Thymus (tissue), 11 donors: ENCODE measurements around the gene LRRC71. TPM values are rescaled to one million over a fixed set of nuclear protein-coding genes. Genes with fewer than 3 reads are reported as not detected.

Source experiments
- DNase-seq, 9 donors: peaks; one replicate each; pipeline ENCODE4 v3.0.0-alpha.2; 2013; ENCODE audit warnings: low spot score in 9 of 9, low read depth in 6 of 9, missing footprints in 1 of 9
- H3K27ac ChIP-seq, 2 donors: one replicate each; pipeline ENCODE4 v1.5.1; 2013; ENCODE audit warnings: control low read depth in 1 of 2, low read depth in 1 of 2, low read length in 1 of 2, mild to moderate bottlenecking in 1 of 2, moderate library complexity in 1 of 2
- H3K27me3 ChIP-seq, 2 donors: one replicate each; pipeline ENCODE4 v1.5.1; 2013; ENCODE audit warnings: low read length in 1 of 2; ENCODE audit not compliant: control insufficient read depth in 2 of 2, insufficient read depth in 1 of 2
- H3K36me3 ChIP-seq, 2 donors: one replicate each; pipeline ENCODE4 v1.5.1; 2013; ENCODE audit warnings: low read length in 1 of 2, mild to moderate bottlenecking in 1 of 2, moderate library complexity in 1 of 2; ENCODE audit not compliant: control insufficient read depth in 2 of 2, insufficient read depth in 2 of 2
- H3K4me1 ChIP-seq, 2 donors: one replicate each; pipeline ENCODE4 v1.5.1; 2013; ENCODE audit warnings: low read length in 2 of 2; ENCODE audit not compliant: control insufficient read depth in 2 of 2, insufficient read depth in 2 of 2
- H3K4me3 ChIP-seq, 2 donors: one replicate each; pipeline ENCODE4 v1.5.1; 2013; ENCODE audit warnings: low read length in 2 of 2, control low read depth in 1 of 2, mild to moderate bottlenecking in 1 of 2
- H3K9me3 ChIP-seq, 2 donors: one replicate each; pipeline ENCODE4 v1.5.1; 2013; ENCODE audit warnings: low read length in 1 of 2, mild to moderate bottlenecking in 1 of 2; ENCODE audit not compliant: control insufficient read depth in 2 of 2, insufficient read depth in 1 of 2
- WGBS: extraction: QIAGEN DNeasy Blood & Tissue Kit; methylation state at CpG from one replicate; pipeline ENCODE4 v1.1.7; 2013; 5-methylcytosine and 5-hydroxymethylcytosine counted together
- polyA plus RNA-seq: library from polyadenylated mRNA; stranded (reverse); fragments of 200-250 nt; gene quantifications from one replicate; pipeline ENCODE4 v1.2.3, GENCODE V29; 2013
- total RNA-seq: library from RNA; stranded (reverse); fragments of 120-200 nt; gene quantifications from one replicate; pipeline ENCODE4 v1.2.4, GENCODE V29; 2013
- donor health status: healthy.

The LRRC71 gene
- total and polyA plus RNA-seq, 2 donors = 0.11 TPM; not detected in 1

- no peak for DNase-seq
- H3K36me3 ChIP-seq = no peaks in the 10 kb centered on the region
These were observed 16.3 kb downstream of the LRRC71 start for GRCh38 chr1:156936721-156937220.

GRCh38 chr1:156937883-156938282 lies 17.5 kb downstream of the LRRC71 start:
- no peak overlapping the region for H3K27ac ChIP-seq
- WGBS = 83% methylated on average over 8 of the region's 8 CpGs
- H3K36me3 ChIP-seq = peaks cover 0 to 2% of the 10 kb centered on the region in 2 donors

More at GRCh38 chr1:156936721-156937220, 16.3 kb downstream of the LRRC71 start:
- H3K27ac ChIP-seq = no peak overlapping the region
- peaks cover 0 to 2% of the 10 kb centered on the region in 2 donors for H3K27me3 ChIP-seq
- H3K9me3 ChIP-seq = no peaks in the 10 kb centered on the region
- no peak overlapping the region for H3K4me3 ChIP-seq
- WGBS = 91% methylated on average over 10 of the region's 10 CpGs
- no peaks in the 10 kb centered on the region for H3K4me1 ChIP-seq

GRCh38 chr1:156938813-156939212 lies 18.4 kb downstream of the LRRC71 start:
- H3K9me3 ChIP-seq = no peaks in the 10 kb centered on the region
- no peaks in the 10 kb centered on the region for H3K4me1 ChIP-seq
- WGBS = 90% methylated on average over 7 of the region's 7 CpGs
- no peak for DNase-seq
- no peak overlapping the region for H3K4me3 ChIP-seq
- H3K27ac ChIP-seq = no peak overlapping the region
- peaks cover 0 to 2% of the 10 kb centered on the region in 2 donors for H3K36me3 ChIP-seq
- peaks cover 0 to 2% of the 10 kb centered on the region in 2 donors for H3K27me3 ChIP-seq

More at GRCh38 chr1:156937883-156938282, 17.5 kb downstream of the LRRC71 start:
- Histone ChIP-seq H3K9me3 (no peaks in the 10 kb centered on the region), H3K27me3 (peaks cover 0 to 2% of the 10 kb centered on the region in 2 donors), H3K4me3 (no peak overlapping the region), H3K4me1 (no peaks in the 10 kb centered on the region)
- DNase-seq = no peak

GRCh38 chr1:156939786-156940334 lies 19.4 kb downstream of the LRRC71 start:
- 97% methylated on average over 13 of the region's 13 CpGs for WGBS
- no peak for DNase-seq
- H3K9me3 ChIP-seq = no peaks in the 10 kb centered on the region
- H3K27ac ChIP-seq = no peak overlapping the region
- peaks cover 0 to 2% of the 10 kb centered on the region in 2 donors for H3K27me3 ChIP-seq
- no peaks in the 10 kb centered on the region for H3K4me1 ChIP-seq
- H3K4me3 ChIP-seq = no peak overlapping the region
- H3K36me3 ChIP-seq = peaks cover 0 to 2% of the 10 kb centered on the region in 2 donors

GRCh38 chr1:156941675-156942074 lies 21.2 kb downstream of the LRRC71 start:
- Histone ChIP-seq H3K27ac (no peak overlapping the region), H3K36me3 (peaks cover 0 to 2% of the 10 kb centered on the region in 2 donors), H3K4me1 (no peaks in the 10 kb centered on the region), H3K4me3 (no peak overlapping the region), H3K27me3 (peaks cover 0 to 2% of the 10 kb centered on the region in 2 donors), H3K9me3 (no peaks in the 10 kb centered on the region)
- DNase-seq = no peak
- WGBS = 94% methylated on average over 10 of the region's 10 CpGs

- no peak for DNase-seq
- H3K4me3 ChIP-seq = no peak overlapping the region
- WGBS = 85% methylated on average over 3 of the region's 3 CpGs
- no peaks in the 10 kb centered on the region for H3K9me3 ChIP-seq
- H3K27me3 ChIP-seq = peaks cover 0 to 2% of the 10 kb centered on the region in 2 donors
- H3K4me1 ChIP-seq = no peaks in the 10 kb centered on the region
- peaks cover 0 to 2% of the 10 kb centered on the region in 2 donors for H3K36me3 ChIP-seq
- H3K27ac ChIP-seq = no peak overlapping the region
These were observed 21.7 kb downstream of the LRRC71 start for GRCh38 chr1:156942176-156942575.

- 97% methylated on average over 7 of the region's 7 CpGs for WGBS
- Histone ChIP-seq H3K4me1 (no peaks in the 10 kb centered on the region), H3K27me3 (peaks cover 0 to 2% of the 10 kb centered on the region in 2 donors), H3K36me3 (peaks cover 0 to 2% of the 10 kb centered on the region in 2 donors), H3K9me3 (no peaks in the 10 kb centered on the region), H3K27ac (no peak overlapping the region), H3K4me3 (no peak overlapping the region)
- no peak for DNase-seq
These were observed 22.1 kb downstream of the LRRC71 start for GRCh38 chr1:156942576-156942975.

GRCh38 chr1:156943756-156944155 lies 23.3 kb downstream of the LRRC71 start:
- Histone ChIP-seq H3K27ac (no peak overlapping the region), H3K27me3 (no peaks in the 10 kb centered on the region), H3K4me1 (no peaks in the 10 kb centered on the region), H3K4me3 (no peak overlapping the region), H3K9me3 (no peaks in the 10 kb centered on the region), H3K36me3 (peaks cover 0 to 2% of the 10 kb centered on the region in 2 donors)
- DNase-seq = no peak
- 92% methylated on average over 3 of the region's 3 CpGs for WGBS

GRCh38 chr1:156944268-156944667 lies 23.8 kb downstream of the LRRC71 start:
- Histone ChIP-seq H3K9me3 (no peaks in the 10 kb centered on the region), H3K4me3 (no peak overlapping the region), H3K27ac (no peak overlapping the region), H3K27me3 (no peaks in the 10 kb centered on the region), H3K4me1 (no peaks in the 10 kb centered on the region), H3K36me3 (peaks cover 0 to 2% of the 10 kb centered on the region in 2 donors)
- 98% methylated on average over 1 of the region's 1 CpG for WGBS
- DNase-seq = no peak
